Measurements from ENCODE around the gene TUBB4B. TPM values are rescaled to one million over a fixed set of nuclear protein-coding genes. Genes with fewer than 3 reads are reported as not detected.

TUBB4B gene
- total RNA-seq, 1 experiment from 2014 or later: 714 TPM

DNA sequence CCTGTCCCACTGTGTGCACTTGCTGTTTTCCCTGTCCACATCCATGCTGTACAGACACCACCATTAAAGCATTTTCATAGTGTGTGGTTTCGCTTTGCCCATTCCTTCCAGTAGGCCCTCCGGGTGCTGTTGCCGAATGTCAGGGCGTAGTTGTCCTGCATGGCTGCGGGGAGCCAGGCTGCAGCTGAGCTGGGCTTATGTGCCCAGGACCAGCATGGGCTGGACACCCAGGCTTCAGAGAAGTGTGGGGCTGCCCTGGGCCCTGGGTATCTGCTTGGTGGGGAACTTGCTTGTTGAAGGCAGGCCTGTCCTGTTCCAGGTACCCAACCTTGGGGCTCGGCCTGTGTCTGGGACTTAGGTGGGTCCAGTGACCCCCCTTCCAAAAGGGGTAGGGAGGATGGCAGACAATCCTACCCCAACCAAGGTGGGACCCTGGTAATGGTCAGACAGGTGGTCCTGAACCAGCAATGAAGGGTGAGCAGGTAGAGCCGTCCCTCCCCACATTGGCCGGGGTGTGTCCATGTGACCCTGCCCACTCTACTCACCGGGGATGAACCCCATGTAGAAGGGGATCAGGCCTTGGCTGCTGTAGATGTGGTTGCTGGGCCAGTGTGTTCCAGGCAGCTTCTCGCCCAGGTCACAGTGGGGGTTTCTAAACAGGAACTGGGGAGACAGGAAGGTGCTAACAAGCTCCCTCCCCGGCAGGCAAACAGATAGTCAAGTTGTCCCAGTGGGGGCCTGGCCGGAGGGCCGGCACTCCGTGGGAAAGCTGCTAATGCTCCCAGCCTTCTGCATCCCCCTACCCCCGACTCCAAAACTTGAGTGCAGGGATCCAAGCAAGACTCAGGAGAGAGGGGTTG is 2.8 kb downstream of the TUBB4B start:
- Histone ChIP-seq H3K9me3 (ENCODE audit: low read depth, low read length, poor library complexity, severe bottlenecking) (no peaks in the 10 kb centered on the region), H3K4me3 (ENCODE audit: low read depth, low read length, poor library complexity, severe bottlenecking) (peak overlapping the region; percentile 97), H3K27ac (ENCODE audit: low read depth, low read length, poor library complexity, severe bottlenecking) (peak overlapping the region; percentile 35), H3K36me3 (ENCODE audit: insufficient read depth, low read length, poor library complexity, severe bottlenecking) (peaks cover 24% of the 10 kb centered on the region), H3K27me3 (replicated peaks; ENCODE audit: insufficient read depth, low read depth, low read length, poor library complexity) (no peaks in the 10 kb centered on the region), H3K4me1 (ENCODE audit: insufficient read depth, low read length, poor library complexity, severe bottlenecking) (peaks cover 30% of the 10 kb centered on the region)
- POLR2A ChIA-PET (ENCODE audit: low non-redundant PET): no interaction called here
- intact Hi-C loops (cut with micrococcal nuclease; ENCODE audit: unreplicated experiment): no loop called here
- BruUV-seq (replicated peaks): no TSS peak
- no peak for DNase-seq (ENCODE audit: low spot score)
- CTCF ChIA-PET: no interaction called here
- TF ChIP-seq EZH2 (IDR thresholded peaks at IDR 0.05; ENCODE audit: borderline replicate concordance, low read depth, low read length, poor library complexity, severe bottlenecking): no peak
- TF ChIP-seq, protein P1, sequence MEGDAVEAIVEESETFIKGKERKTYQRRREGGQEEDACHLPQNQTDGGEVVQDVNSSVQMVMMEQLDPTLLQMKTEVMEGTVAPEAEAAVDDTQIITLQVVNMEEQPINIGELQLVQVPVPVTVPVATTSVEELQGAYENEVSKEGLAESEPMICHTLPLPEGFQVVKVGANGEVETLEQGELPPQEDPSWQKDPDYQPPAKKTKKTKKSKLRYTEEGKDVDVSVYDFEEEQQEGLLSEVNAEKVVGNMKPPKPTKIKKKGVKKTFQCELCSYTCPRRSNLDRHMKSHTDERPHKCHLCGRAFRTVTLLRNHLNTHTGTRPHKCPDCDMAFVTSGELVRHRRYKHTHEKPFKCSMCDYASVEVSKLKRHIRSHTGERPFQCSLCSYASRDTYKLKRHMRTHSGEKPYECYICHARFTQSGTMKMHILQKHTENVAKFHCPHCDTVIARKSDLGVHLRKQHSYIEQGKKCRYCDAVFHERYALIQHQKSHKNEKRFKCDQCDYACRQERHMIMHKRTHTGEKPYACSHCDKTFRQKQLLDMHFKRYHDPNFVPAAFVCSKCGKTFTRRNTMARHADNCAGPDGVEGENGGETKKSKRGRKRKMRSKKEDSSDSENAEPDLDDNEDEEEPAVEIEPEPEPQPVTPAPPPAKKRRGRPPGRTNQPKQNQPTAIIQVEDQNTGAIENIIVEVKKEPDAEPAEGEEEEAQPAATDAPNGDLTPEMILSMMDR (conservative IDR thresholded peaks at IDR 0.05; ENCODE audit: low read depth, low read length): no peak

DNA sequence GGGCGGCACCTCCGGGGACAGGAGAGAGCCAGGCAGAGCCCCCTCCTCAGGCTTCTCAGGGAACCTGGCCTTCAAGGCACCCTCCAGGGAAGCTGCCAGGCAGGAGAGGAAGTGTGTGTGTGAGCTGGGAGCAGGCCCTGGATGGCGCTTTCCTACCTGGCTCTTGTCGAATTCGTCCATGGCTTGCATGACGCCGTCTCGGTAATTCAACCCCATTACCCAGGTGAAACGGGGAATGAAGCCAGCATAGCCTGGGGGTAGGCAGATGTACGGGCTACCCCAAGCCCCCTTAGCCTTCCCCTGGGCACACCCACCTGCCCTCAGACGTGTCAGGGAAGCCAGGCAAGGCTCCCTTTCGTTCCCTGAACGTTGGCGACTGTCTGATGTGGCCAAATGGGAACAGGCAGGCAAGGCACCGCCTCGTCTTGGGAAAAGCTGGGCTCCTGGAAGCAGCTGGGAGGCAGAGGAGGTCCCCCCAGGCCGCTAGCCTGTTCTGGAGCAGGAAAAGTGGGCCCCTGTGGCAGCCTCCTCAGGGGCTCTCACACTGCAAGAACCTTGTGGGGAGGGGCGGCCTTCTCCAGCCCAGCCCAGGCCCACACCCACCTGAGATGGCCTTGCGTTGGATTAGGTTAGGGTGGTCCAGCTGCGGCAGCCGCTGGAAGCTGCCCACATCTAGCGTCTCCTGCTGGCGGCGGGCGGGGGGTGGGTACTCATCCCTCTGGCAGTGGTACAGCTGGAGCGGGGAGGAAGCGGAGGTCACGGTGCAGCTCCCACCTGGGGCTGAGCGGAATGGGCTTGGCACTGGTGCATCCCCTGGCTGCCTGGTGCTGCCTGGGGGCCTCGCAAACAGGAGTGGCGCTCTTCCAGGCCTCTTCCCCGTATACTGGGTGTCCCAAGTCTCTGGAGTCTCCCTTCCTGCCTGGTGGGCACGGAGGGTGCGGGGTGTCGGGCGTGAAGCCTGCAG is 3.7 kb downstream of the TUBB4B start:
- no TSS peak for BruUV-seq (replicated peaks)
- CTCF ChIA-PET: no interaction called here
- Histone ChIP-seq H3K9me3 (ENCODE audit: low read depth, low read length, poor library complexity, severe bottlenecking) (no peaks in the 10 kb centered on the region), H3K27ac (ENCODE audit: low read depth, low read length, poor library complexity, severe bottlenecking) (peak overlapping the region; percentile 35), H3K36me3 (ENCODE audit: insufficient read depth, low read length, poor library complexity, severe bottlenecking) (peaks cover 24% of the 10 kb centered on the region), H3K4me1 (ENCODE audit: insufficient read depth, low read length, poor library complexity, severe bottlenecking) (peaks cover 26% of the 10 kb centered on the region), H3K27me3 (replicated peaks; ENCODE audit: insufficient read depth, low read depth, low read length, poor library complexity) (no peaks in the 10 kb centered on the region), H3K4me3 (ENCODE audit: low read depth, low read length, poor library complexity, severe bottlenecking) (no peak overlapping the region)
- intact Hi-C loops (cut with micrococcal nuclease; ENCODE audit: unreplicated experiment): no loop called here
- POLR2A ChIA-PET (ENCODE audit: low non-redundant PET): interaction anchor here (0.7 kb wide), 1 partner anchor 8 kb away, joined by 7 read pairs; no protein-coding TSS in a partner anchor
- TF ChIP-seq, protein P1 (conservative IDR thresholded peaks at IDR 0.05; ENCODE audit: low read depth, low read length): no peak; the same call in 1 of the 2 replicates
- TF ChIP-seq EZH2 (IDR thresholded peaks at IDR 0.05; ENCODE audit: borderline replicate concordance, low read depth, low read length, poor library complexity, severe bottlenecking): no peak
- DNase-seq (ENCODE audit: low spot score): no peak
